ENCODE data around the gene NCOA3. TPM values are rescaled to one million over a fixed set of nuclear protein-coding genes. Genes with fewer than 3 reads are reported as not detected.

NCOA3 gene
- total RNA-seq, 1 experiment from 2014 or later = 60.3 TPM

DNA sequence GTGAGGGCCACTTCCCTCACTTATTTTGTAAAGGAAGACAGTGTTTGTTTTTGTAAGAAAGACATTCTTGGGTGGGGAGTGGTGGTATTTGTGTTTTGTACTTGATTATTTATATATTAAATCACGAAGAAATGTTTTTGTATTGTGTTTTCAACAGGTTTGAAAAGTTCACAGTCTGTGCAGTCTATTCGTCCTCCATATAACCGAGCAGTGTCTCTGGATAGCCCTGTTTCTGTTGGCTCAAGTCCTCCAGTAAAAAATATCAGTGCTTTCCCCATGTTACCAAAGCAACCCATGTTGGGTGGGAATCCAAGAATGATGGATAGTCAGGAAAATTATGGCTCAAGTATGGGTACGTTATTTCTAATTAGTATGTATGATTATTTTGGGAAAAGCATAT, 137.2 kb downstream of the NCOA3 start:
- DNase-seq = no peak
- Mint-ChIP-seq H3K4me3 (ENCODE audit: low read depth, unreplicated experiment) (no peak overlapping the region), H3K27me3 (ENCODE audit: unreplicated experiment) (no peaks in the 10 kb centered on the region), H3K9me3 (ENCODE audit: low read depth, unreplicated experiment) (no peaks in the 10 kb centered on the region), H3K27ac (ENCODE audit: unreplicated experiment) (no peak overlapping the region), H3K36me3 (ENCODE audit: insufficient read depth, unreplicated experiment) (peaks cover 65% of the 10 kb centered on the region), H3K4me1 (ENCODE audit: low read depth, unreplicated experiment) (no peaks in the 10 kb centered on the region)
- CTCF ChIA-PET = no interaction called here
- BruUV-seq (replicated peaks) = no TSS peak
- TF ChIP-seq, protein P1, sequence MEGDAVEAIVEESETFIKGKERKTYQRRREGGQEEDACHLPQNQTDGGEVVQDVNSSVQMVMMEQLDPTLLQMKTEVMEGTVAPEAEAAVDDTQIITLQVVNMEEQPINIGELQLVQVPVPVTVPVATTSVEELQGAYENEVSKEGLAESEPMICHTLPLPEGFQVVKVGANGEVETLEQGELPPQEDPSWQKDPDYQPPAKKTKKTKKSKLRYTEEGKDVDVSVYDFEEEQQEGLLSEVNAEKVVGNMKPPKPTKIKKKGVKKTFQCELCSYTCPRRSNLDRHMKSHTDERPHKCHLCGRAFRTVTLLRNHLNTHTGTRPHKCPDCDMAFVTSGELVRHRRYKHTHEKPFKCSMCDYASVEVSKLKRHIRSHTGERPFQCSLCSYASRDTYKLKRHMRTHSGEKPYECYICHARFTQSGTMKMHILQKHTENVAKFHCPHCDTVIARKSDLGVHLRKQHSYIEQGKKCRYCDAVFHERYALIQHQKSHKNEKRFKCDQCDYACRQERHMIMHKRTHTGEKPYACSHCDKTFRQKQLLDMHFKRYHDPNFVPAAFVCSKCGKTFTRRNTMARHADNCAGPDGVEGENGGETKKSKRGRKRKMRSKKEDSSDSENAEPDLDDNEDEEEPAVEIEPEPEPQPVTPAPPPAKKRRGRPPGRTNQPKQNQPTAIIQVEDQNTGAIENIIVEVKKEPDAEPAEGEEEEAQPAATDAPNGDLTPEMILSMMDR (IDR thresholded peaks at IDR 0.05; ENCODE audit: unreplicated experiment) = no peak
- intact Hi-C loops (cut with micrococcal nuclease; ENCODE audit: unreplicated experiment) = no loop called here

DNA sequence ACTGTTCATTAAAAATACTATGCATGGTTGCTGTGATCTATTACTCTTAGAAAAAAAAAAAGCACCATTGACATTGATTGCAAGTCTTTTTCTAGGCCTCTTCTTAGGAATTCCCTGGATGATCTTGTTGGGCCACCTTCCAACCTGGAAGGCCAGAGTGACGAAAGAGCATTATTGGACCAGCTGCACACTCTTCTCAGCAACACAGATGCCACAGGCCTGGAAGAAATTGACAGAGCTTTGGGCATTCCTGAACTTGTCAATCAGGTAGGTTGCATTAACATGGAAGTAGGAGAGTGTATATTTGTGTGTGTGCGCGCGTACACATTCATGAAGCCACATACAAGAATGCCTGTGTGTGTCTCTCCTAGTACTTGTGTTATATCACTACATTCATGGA, 140.4 kb downstream of the NCOA3 start:
- intact Hi-C loops (cut with micrococcal nuclease; ENCODE audit: unreplicated experiment) = no loop called here
- Mint-ChIP-seq H3K27ac (ENCODE audit: unreplicated experiment) (no peak overlapping the region), H3K4me1 (ENCODE audit: low read depth, unreplicated experiment) (no peaks in the 10 kb centered on the region), H3K9me3 (ENCODE audit: low read depth, unreplicated experiment) (no peaks in the 10 kb centered on the region), H3K4me3 (ENCODE audit: low read depth, unreplicated experiment) (no peak overlapping the region), H3K27me3 (ENCODE audit: unreplicated experiment) (no peaks in the 10 kb centered on the region), H3K36me3 (ENCODE audit: insufficient read depth, unreplicated experiment) (peaks cover 68% of the 10 kb centered on the region)
- DNase-seq = no peak
- CTCF ChIA-PET = no interaction called here
- no TSS peak for BruUV-seq (replicated peaks)
- TF ChIP-seq, protein P1 (IDR thresholded peaks at IDR 0.05; ENCODE audit: unreplicated experiment) = no peak

DNA sequence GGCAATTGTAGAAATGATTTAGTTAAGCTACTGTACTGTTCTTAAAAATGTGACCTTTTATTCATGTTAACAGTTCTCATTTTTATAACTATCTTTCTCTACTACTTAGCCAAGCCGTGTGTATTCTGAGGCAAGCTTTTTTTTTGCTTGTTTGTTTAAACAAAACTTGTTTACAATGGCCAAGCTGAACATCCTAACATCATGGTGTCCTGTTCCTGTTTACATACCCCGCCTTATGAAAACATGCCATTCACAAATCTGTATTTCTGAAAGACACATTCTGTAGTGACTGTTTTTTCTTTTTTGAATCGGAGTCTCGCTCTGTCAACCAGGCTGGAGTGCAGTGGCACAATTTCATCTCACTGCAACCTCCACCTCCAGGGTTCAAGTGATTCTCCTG, 140.9 kb downstream of the NCOA3 start:
- TF ChIP-seq, protein P1 (IDR thresholded peaks at IDR 0.05; ENCODE audit: unreplicated experiment) = no peak
- H3K4me1 Mint-ChIP-seq (ENCODE audit: low read depth, unreplicated experiment) = no peaks in the 10 kb centered on the region
- no peaks in the 10 kb centered on the region for H3K27me3 Mint-ChIP-seq (ENCODE audit: unreplicated experiment)
- CTCF ChIA-PET = no interaction called here
- intact Hi-C loops (cut with micrococcal nuclease; ENCODE audit: unreplicated experiment) = no loop called here
- H3K9me3 Mint-ChIP-seq (ENCODE audit: low read depth, unreplicated experiment) = no peaks in the 10 kb centered on the region
- DNase-seq = no peak
- no peak overlapping the region for H3K4me3 Mint-ChIP-seq (ENCODE audit: low read depth, unreplicated experiment)
- H3K36me3 Mint-ChIP-seq (ENCODE audit: insufficient read depth, unreplicated experiment) = peaks cover 64% of the 10 kb centered on the region
- no peak overlapping the region for H3K27ac Mint-ChIP-seq (ENCODE audit: unreplicated experiment)
- BruUV-seq (replicated peaks) = no TSS peak

DNA sequence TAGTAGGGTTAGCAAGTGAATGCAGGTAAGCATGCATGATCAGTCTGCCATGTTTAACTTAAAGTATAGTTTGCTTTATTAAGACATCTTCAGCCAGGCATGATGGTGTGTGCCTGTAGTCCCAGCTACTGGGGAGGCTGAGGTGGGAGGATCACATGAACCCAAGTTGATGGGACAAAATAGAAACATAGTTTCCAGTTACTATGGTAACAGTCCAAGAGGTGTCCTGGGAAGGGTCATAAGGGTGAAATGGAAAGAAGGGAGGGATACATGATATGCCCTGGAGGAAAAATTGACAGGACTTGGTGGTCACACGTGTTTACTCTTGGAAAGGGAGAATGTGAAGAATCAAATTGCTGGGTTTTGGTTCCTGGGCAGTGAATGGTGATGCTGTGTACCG, 143.9 kb downstream of the NCOA3 start:
- Mint-ChIP-seq H3K27me3 (ENCODE audit: unreplicated experiment) (no peaks in the 10 kb centered on the region), H3K9me3 (ENCODE audit: low read depth, unreplicated experiment) (no peaks in the 10 kb centered on the region)
- no TSS peak for BruUV-seq (replicated peaks)

More for the DNA sequence above, 143.9 kb downstream of the NCOA3 start:
- DNase-seq = no peak
- Mint-ChIP-seq H3K27ac (ENCODE audit: unreplicated experiment) (no peak overlapping the region), H3K4me1 (ENCODE audit: low read depth, unreplicated experiment) (no peaks in the 10 kb centered on the region), H3K4me3 (ENCODE audit: low read depth, unreplicated experiment) (no peak overlapping the region), H3K36me3 (ENCODE audit: insufficient read depth, unreplicated experiment) (peaks cover 67% of the 10 kb centered on the region)
- intact Hi-C loops (cut with micrococcal nuclease; ENCODE audit: unreplicated experiment) = no loop called here
- TF ChIP-seq, protein P1 (IDR thresholded peaks at IDR 0.05; ENCODE audit: unreplicated experiment) = no peak
- CTCF ChIA-PET = no interaction called here
